GM18520 (cell line): ENCODE measurements around the gene VWC2.

Experiments used
- ATAC-seq: cut with Tn5 transposase; IDR thresholded peaks from one replicate; pipeline ENCODE4 v1.9.1; 2021; ENCODE audit not compliant: unreplicated experiment

VWC2 gene

GRCh38 chr7:49781996-49782395 is 8.6 kb downstream of the VWC2 start:
- ATAC-seq: no peak

DNA sequence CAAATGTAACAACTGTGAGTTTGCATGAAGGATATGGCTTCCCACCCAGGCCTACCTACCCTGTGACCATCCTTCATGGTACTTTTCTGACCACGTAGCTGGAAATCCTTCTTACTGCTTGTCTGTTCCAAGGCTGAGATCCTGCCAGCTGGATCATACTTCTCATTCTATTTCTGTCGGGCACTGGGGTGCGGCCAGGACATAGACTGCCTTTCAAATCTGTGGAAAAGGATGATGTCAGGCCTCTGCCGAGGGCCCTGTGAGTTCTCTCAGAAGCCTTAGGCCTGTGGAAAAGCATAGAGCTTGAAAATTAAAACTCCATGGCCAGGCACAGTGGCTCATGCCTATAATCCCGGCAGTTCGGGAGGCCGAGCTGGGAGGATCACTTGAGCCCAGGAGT is 10.0 kb downstream of the VWC2 start:
- ATAC-seq: no peak

DNA sequence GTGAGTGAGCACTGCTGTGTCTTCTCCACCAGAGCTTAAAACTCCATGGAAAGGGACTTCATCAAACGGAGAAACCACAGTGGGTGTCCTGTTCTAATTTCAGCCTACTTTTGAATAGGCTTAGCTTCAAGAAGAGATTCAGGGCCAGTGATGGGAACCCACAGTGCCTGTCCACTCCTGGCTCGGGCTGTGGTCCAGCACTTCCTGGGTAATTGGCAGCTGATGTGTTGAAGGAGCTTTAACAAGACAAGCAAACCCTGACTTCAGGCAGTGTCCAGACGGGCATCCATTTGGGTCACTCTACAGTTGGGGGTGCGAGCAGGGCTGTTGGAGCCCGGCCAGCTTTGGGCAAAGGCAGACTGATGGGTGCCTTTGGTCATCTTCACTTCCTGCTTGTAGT is 14.5 kb downstream of the VWC2 start:
- ATAC-seq: no peak

GRCh38 chr7:49788455-49789059 is 15.1 kb downstream of the VWC2 start:
- no peak for ATAC-seq

DNA sequence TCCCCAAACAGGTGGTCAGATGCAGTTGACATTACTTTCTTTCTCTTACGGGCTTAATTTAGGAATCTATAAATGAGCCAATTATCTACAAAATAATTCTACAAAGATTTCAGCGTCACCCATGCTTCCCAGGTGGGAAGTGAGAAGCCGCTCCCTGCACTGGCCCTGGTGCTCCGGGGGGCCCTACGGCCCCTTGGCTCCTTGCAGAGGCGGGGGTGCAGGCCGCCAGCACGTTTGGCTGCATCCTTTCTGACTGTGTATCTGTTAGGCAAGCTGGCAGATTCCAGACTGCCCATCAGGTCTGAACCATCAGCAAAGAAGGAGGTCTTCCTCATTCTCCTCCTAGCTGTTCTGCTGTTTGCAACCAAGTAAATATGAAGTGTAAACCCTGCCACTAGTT is 16.3 kb downstream of the VWC2 start:
- ATAC-seq: no peak

DNA sequence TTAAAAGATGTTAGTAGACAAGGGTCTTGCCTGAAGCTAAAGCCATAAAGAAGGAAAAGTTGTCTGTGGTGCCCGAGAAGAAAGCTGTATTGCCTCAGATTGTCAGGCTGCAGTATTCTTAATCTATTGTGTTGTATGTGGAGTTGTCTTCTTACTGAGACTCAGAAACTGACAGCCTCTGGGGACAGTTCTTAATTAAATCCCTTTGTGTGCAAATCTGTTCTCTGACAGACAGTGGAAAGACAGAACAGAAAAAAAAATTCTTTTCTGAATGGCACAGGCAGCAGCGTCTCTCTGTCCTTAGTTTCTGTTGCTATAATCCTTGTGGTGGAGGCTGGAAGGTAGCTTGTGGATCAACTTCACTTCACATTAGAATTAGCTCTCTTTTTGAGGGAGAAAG is 16.8 kb downstream of the VWC2 start:
- no peak for ATAC-seq

- peak; percentile 77 for ATAC-seq
Measured at GRCh38 chr7:49791088-49791741, 17.8 kb downstream of the VWC2 start.

- no peak for ATAC-seq
Measured at GRCh38 chr7:49797987-49798660, 24.7 kb downstream of the VWC2 start.

DNA sequence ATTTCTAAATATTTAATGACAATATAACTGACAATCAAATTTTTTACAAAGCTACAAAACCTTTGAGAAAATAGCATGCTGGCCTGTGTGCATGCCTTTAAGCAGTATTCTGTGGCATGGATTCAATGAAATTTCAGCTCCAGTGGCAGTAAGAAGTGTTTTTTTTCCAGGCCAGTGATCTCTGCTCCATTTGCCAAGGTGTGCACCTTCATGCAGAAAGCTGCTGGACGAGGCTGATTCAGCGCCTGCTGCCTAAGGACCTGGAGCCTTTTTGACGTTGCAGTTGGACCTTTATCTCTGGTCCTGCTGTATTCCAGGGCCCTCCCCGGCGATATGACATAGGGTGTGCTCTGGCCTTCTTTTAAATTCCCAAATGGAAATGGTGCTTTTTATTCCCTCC is 26.6 kb downstream of the VWC2 start:
- no peak for ATAC-seq

GRCh38 chr7:49802600-49802999 is 29.2 kb downstream of the VWC2 start:
- ATAC-seq: no peak

DNA sequence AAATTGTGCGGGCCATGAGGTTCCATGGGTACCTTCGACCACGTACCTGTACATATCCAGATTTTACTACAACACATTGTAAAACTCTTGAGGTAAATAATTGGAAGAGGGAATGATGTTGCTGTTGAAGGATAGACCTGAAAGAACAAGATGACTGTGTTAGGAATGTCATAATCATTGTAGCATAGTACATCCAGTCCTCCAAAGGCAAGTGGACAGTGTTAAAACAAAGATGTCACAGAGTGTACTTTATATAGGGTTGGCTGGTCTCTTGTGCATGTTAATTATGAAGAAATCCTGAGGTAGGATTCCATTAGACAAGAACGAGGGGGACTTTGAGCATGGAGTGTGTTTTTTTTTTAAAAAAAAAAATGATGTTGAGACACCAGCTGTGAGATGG is 30.4 kb downstream of the VWC2 start:
- no peak for ATAC-seq

DNA sequence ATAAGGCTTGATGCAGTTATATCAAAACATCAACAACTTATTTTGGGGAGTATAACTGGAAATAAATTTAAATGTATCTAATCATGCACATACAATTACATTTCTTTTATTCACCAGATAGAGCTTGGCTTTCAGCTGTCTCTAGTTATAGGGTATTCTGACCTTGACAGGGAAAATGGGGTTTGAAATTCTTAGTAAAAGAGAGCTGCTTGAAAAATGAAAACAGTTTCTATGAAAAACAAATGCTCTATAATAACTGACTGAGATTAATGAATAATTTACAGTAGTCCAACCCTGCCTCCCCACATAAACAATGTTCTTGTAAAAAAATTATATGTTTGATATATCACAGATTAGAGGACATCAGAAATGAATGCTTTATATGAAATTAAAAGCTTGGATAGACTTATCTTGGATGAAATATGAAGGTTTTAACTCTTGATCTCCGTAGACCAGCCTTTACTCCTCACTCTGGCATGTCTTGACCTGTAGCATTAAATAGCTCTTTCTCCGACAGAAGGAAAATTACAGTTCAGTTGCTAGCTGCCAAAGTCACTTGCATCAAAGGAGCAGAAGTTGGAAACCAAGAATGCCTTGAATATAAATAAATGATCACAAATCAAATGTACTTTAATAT is 32.1 kb downstream of the VWC2 start:
- ATAC-seq: no peak

DNA sequence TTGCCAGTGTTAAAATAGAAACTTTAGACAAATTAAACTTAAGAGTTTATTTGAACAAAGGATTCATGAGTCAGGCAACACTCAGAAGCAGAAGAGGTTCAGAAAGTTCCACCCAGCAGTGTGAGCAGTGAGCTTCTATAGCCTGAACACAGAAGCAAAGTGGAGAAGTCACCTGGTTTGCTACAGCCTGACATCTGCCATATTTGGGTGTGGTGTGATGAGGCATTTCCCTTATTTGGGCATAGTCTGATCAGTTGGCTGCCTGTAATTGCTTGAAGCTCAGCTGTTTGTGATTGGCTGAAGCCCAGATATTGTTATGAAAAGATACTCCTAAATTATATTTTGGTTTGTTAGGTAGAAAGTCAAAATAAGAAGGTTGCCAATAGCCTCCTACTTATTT is 39.1 kb downstream of the VWC2 start:
- no peak for ATAC-seq

GRCh38 chr7:49817279-49817678 is 43.8 kb downstream of the VWC2 start:
- no peak for ATAC-seq

DNA sequence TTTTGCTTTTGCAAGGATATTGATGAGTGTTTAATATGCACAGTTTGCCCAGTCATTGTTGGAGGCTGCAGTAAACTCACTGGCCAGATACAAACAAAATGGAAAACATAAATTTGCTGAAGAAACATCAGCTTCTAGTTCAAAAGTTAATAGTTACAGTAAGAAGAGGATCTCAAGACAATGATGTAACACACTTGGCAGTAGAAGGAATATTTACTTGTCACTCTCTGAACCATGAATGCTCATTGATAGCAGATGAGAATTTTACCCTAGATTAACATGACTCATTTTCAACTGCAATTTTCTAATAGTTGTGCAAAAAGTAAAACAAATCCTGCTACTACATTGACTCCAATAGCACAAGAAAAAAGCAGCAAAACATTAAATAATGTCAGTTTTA is 47.7 kb downstream of the VWC2 start:
- ATAC-seq: no peak

DNA sequence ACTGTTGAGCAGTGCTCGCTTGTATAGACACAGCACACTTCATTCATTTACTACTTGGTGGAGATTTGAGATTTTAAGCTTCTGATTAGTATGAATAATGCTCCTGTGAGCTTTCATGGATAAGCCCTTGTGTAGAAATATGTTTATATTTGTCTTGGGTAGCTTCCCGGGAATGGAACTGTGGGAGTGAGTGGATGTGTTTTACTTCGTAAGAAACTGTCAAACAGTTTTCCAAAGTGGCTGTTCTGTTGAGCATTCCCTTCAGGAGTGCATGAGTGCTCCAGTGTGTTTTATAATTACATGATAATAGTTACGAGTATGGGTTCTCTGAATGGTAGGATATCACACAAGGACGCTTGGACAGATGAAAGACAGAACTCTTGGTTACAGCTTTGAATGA is 49.4 kb downstream of the VWC2 start:
- no peak for ATAC-seq

- ATAC-seq: no peak
Measured at GRCh38 chr7:49823566-49823965, 50.1 kb downstream of the VWC2 start.

DNA sequence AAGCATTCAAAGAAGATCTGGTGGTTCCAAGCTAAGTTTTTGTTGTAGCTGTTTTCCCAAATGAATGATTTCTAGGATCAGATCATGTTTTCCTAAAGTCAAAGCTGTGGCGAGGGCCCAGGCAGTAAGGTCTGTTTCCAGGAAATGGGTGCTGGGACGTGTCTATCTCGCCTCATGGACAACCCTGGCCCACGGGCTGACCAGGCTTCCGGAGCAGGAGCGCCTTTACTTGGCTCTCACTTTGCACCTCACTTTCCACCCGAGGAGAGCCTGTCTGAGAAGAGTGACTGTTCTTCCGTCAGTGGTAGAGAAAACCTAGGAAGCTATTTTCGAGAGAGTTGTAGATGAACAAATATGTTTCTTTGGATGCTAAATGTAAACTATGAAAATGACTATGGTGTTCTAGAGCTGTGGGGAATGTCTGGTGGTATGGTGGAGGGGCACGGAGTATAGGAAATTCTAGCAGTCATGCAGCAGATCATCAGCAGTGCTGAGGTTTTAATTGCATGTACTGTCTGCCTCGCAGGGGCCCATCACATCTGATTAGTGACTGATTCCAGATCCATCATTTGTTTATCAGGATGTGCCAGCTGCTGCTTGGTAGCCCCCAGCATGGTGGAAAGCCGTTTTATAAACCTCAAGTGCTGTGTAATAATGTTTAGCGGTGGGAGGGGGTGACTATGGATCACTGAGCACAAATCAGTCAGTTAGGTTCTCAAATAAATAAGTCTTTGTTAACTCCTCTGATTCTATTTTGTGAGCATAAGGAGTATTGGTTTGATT is 66.6 kb downstream of the VWC2 start:
- no peak for ATAC-seq

DNA sequence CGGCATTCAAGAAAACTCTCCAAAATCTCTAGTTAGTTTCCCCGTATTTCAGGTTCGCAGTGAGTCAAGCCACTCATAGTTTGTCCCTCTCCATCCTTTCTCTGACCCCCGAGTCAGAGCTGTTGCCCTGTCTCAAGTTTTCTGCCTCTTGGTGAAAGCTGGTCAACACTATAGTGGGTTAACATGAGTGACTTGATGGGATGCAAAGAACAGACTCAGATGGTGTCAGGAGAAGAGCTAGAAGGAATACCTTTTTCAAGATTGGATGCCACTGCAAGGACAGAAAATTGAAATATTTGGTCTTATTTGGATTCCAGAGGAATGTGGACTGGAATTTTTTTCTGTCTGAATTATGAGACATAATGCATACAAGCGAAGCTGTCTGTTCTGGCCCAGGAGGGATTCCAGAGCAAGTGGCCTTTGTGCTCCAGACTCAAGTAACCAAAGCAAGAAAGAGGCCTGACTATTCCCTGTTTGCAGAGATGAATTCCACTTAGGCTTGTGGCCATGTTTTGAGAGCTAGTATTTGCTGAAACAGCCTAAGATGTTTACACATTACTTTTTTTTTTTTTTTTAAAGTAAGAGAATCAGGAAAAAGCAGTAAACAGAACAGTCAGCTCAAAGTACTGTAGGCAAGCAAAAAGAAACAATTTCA is 67.4 kb downstream of the VWC2 start:
- no peak for ATAC-seq

DNA sequence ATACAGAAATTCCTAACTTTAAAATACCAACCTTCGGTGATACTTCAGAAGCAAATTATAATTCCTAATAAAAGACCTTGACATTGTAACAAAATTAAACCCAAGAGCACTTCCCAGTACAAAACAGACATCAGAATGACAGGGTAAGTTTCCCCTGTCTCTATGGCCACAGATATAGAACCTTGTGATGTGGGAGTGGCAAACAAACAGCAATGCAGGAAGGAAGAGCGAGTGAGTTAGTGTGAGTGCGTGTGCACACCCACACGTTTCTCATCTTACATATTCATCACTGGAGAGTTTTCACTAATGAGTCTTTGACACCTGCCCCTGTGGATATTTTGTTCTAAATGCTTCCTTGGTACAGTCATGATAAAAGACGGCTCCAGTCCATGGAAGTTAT is 72.2 kb downstream of the VWC2 start:
- ATAC-seq: no peak
